H9 (cell line): ENCODE data around the gene N4BP2. TPM values are rescaled to one million over a fixed set of nuclear protein-coding genes. Genes with fewer than 3 reads are reported as not detected.
A peak's percentile ranks its signal among the peaks of the same experiment; 100 is the strongest.

Experiments
- DNase-seq: peaks from one replicate; pipeline ENCODE4 v3.0.0-alpha.2; 2017
- H2AFZ ChIP-seq: one replicate; pipeline ENCODE4 v1.6.1; 2013; ENCODE audit warnings: mild to moderate bottlenecking, low read length, control low read depth, moderate library complexity
- H2AK5ac ChIP-seq: 2 replicates; pipeline ENCODE4 v1.6.1; 2013; ENCODE audit warnings: low read length, control low read depth, mixed read lengths; ENCODE audit not compliant: insufficient read length
- H2BK120ac ChIP-seq: one replicate; pipeline ENCODE4 v1.6.1; 2013; ENCODE audit warnings: low read depth, mild to moderate bottlenecking, low read length, control low read depth, inconsistent platforms; ENCODE audit not compliant: poor library complexity, severe bottlenecking
- H2BK12ac ChIP-seq: 2 replicates; pipeline ENCODE4 v1.6.1; 2013; ENCODE audit warnings: low read length, control low read depth, mixed read lengths, low read depth; ENCODE audit not compliant: insufficient read length
- H2BK15ac ChIP-seq: 2 replicates; pipeline ENCODE4 v1.6.1; 2013; ENCODE audit warnings: low read depth, low read length, control low read depth
- H2BK20ac ChIP-seq: one replicate; pipeline ENCODE4 v1.6.1; 2013; ENCODE audit warnings: low read depth, mild to moderate bottlenecking, low read length, control low read depth, inconsistent platforms; ENCODE audit not compliant: poor library complexity, severe bottlenecking
- H2BK5ac ChIP-seq: 2 replicates; pipeline ENCODE4 v1.6.1; 2013; ENCODE audit warnings: low read length, control low read depth, mixed read lengths; ENCODE audit not compliant: insufficient read length
- H3K14ac ChIP-seq: 2 replicates; pipeline ENCODE4 v1.6.1; 2013; ENCODE audit warnings: low read length, control low read depth; ENCODE audit not compliant: insufficient read depth
- H3K18ac ChIP-seq: 2 replicates; pipeline ENCODE4 v1.6.1; 2013; ENCODE audit warnings: low read depth, mild to moderate bottlenecking, mixed read lengths, low read length, control low read depth; ENCODE audit not compliant: insufficient read length
- H3K23ac ChIP-seq: 2 replicates; pipeline ENCODE4 v1.6.1; 2013; ENCODE audit warnings: low read length, control low read depth, mixed read lengths, low read depth; ENCODE audit not compliant: insufficient read length
- H3K23me2 ChIP-seq: 2 replicates; pipeline ENCODE4 v1.6.1; 2013; ENCODE audit warnings: low read depth, mild to moderate bottlenecking, mixed read lengths, low read length, control low read depth; ENCODE audit not compliant: insufficient read length, poor library complexity, severe bottlenecking
- H3K27ac ChIP-seq: 2 replicates; pipeline ENCODE4 v1.5.1; 2013; ENCODE audit warnings: low read length, control low read depth, mixed read lengths, low read depth; ENCODE audit not compliant: insufficient read length
- H3K27me3 ChIP-seq: 2 replicates; pipeline ENCODE4 v1.6.1; 2013; ENCODE audit warnings: low read length, control low read depth, inconsistent platforms; ENCODE audit not compliant: insufficient read depth
- H3K4ac ChIP-seq: 2 replicates; pipeline ENCODE4 v1.6.1; 2013; ENCODE audit warnings: low read depth, mild to moderate bottlenecking, control low read depth, inconsistent platforms, low read length, moderate library complexity
- H3K4me1 ChIP-seq: 2 replicates; pipeline ENCODE4 v1.6.1; 2013; ENCODE audit warnings: low read length, control low read depth, inconsistent platforms; ENCODE audit not compliant: insufficient read depth
- H3K4me2 ChIP-seq: 2 replicates; pipeline ENCODE4 v1.6.1; 2013; ENCODE audit warnings: low read length, control low read depth, mixed read lengths; ENCODE audit not compliant: insufficient read length, insufficient read depth
- H3K56ac ChIP-seq: 2 replicates; pipeline ENCODE4 v1.6.1; 2013; ENCODE audit warnings: low read depth, mild to moderate bottlenecking, mixed read lengths, low read length, control low read depth; ENCODE audit not compliant: insufficient read length
- H3K79me1 ChIP-seq: 2 replicates; pipeline ENCODE4 v1.6.1; 2013; ENCODE audit warnings: low read depth, mild to moderate bottlenecking, moderate library complexity, low read length, control low read depth, inconsistent platforms; ENCODE audit not compliant: insufficient read depth, poor library complexity, severe bottlenecking
- H3K79me2 ChIP-seq: 2 replicates; pipeline ENCODE4 v1.6.1; 2013; ENCODE audit warnings: low read length, control low read depth, inconsistent platforms; ENCODE audit not compliant: insufficient read depth
- H3K9ac ChIP-seq: 2 replicates; pipeline ENCODE4 v1.6.1; 2013; ENCODE audit warnings: low read length, control low read depth, mixed read lengths; ENCODE audit not compliant: insufficient read length; ENCODE audit errors: extremely low read depth
- H3K9me3 ChIP-seq: one replicate; pipeline ENCODE4 v1.6.1; 2013; ENCODE audit warnings: low read depth, low read length, inconsistent platforms; ENCODE audit not compliant: control insufficient read depth
- H3T11ph ChIP-seq: one replicate; pipeline ENCODE4 v1.6.1; 2013; ENCODE audit warnings: mild to moderate bottlenecking, low read length, control low read depth, inconsistent platforms
- H4K20me1 ChIP-seq: one replicate; pipeline ENCODE4 v1.6.1; 2013; ENCODE audit not compliant: control insufficient read depth, insufficient read length, insufficient read depth
- H4K5ac ChIP-seq: 2 replicates; pipeline ENCODE4 v1.6.1; 2013; ENCODE audit warnings: low read depth, mild to moderate bottlenecking, mixed read lengths, low read length, control low read depth; ENCODE audit not compliant: insufficient read length
- H4K8ac ChIP-seq: replicated peaks from 2 replicates; pipeline ENCODE4 v1.6.1; 2013; ENCODE audit warnings: low read length, control low read depth, mixed read lengths, low read depth; ENCODE audit not compliant: insufficient read length
- H4K91ac ChIP-seq: 2 replicates; pipeline ENCODE4 v1.6.1; 2013; ENCODE audit warnings: low read depth, mild to moderate bottlenecking, moderate library complexity, mixed read lengths, low read length, control low read depth; ENCODE audit not compliant: insufficient read length
- H3K27ac Mint-ChIP-seq, 3 experiments: 2 replicates in 2 of 3; 3 replicates in 1 of 3; pipeline ENCODE4 v1.8.0; 2020 to 2021; ENCODE audit warnings: mixed read lengths in 3 of 3, mild to moderate bottlenecking in 1 of 3, moderate library complexity in 1 of 3
- H3K27me3 Mint-ChIP-seq: 2 replicates; pipeline ENCODE4 v1.8.0; 2021; ENCODE audit warnings: low read depth, mild to moderate bottlenecking, moderate library complexity, mixed read lengths
- H3K36me3 Mint-ChIP-seq, 3 experiments: 2 replicates in 2 of 3; 3 replicates in 1 of 3; pipeline ENCODE4 v1.8.0; 2020 to 2021; ENCODE audit warnings: low read depth in 3 of 3, mixed read lengths in 3 of 3; ENCODE audit not compliant: insufficient read depth in 1 of 3
- H3K4me1 Mint-ChIP-seq, 2 experiments: 2 replicates each; pipeline ENCODE4 v1.8.0; 2020; ENCODE audit warnings: mixed read lengths in 2 of 2
- H3K4me3 Mint-ChIP-seq, 2 experiments: 2 replicates in 1 of 2; 3 replicates in 1 of 2; pipeline ENCODE4 v1.8.0; 2020 to 2021; ENCODE audit warnings: mild to moderate bottlenecking in 2 of 2, mixed read lengths in 2 of 2, moderate library complexity in 1 of 2
- H3K9me3 Mint-ChIP-seq, 2 experiments: 2 replicates in 1 of 2; 3 replicates in 1 of 2; pipeline ENCODE4 v1.8.0; 2020; ENCODE audit warnings: mild to moderate bottlenecking in 2 of 2, mixed read lengths in 2 of 2, moderate library complexity in 1 of 2
- WGBS: extraction: QIAGEN DNeasy Blood & Tissue Kit; methylation state at CpG from one replicate; pipeline ENCODE4 v1.1.7; 2013; ENCODE audit warnings: missing lambda C conversion rate, low lambda C conversion rate, mixed read lengths; ENCODE audit not compliant: insufficient read length; ENCODE audit errors: extremely low coverage; 5-methylcytosine and 5-hydroxymethylcytosine counted together
- total RNA-seq: library from RNA; stranded (reverse); gene quantifications from 2 replicates; pipeline ENCODE4 v1.2.1, GENCODE V29; 2021
- TF ChIP-seq, protein P1 (sequence below): fragments of 200-600 bp; sonication (generic); conservative IDR thresholded peaks from 3 replicates; pipeline ENCODE4 v1.8.0; 2021; ENCODE audit warnings: antibody characterized with exemption, mild to moderate bottlenecking

N4BP2 gene
- total RNA-seq, 1 experiment from 2014 or later: 35.0 TPM

DNA sequence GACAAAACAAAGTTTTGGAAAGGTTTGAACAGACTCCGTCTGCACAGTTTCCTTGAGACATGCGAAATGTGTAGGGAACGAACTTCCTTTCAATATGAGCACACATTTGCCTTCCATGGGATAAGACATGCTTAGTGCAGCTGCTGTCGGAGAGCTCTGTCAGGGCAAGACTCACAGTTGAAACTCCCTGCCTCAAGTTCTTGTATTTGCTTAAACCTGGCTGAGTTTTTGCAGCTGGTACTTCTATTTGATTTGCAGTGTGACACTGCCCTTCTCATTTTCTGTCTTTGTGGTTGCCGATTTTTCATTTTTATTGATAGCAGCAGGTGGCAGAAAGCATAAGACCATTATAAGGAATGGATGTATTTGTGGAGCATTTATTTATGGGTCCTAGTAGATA is 122.0 kb downstream of the N4BP2 start:
- Histone ChIP-seq H3K14ac (no peak overlapping the region), H4K91ac (no peak overlapping the region), H3K27me3 (no peaks in the 10 kb centered on the region), H3K4ac (no peak overlapping the region), H3K9ac (no peak overlapping the region), H3K23me2 (no peaks in the 10 kb centered on the region), H2AK5ac (no peak overlapping the region), H3T11ph (no peak overlapping the region), H3K4me1 (no peaks in the 10 kb centered on the region), H3K9me3 (no peaks in the 10 kb centered on the region), H2BK5ac (no peak overlapping the region), H2BK12ac (no peak overlapping the region), H3K56ac (no peak overlapping the region), H3K4me2 (no peak overlapping the region), H3K79me1 (no peaks in the 10 kb centered on the region), H4K5ac (no peak overlapping the region), H3K18ac (no peak overlapping the region), H3K23ac (no peak overlapping the region), H4K20me1 (no peaks in the 10 kb centered on the region), H2BK20ac (no peak overlapping the region), H3K27ac (no peak overlapping the region), H4K8ac (no peak overlapping the region), H2BK15ac (no peak overlapping the region), H2AFZ (no peak overlapping the region), H2BK120ac (no peak overlapping the region), H3K79me2 (no peaks in the 10 kb centered on the region)
- TF ChIP-seq, protein P1, sequence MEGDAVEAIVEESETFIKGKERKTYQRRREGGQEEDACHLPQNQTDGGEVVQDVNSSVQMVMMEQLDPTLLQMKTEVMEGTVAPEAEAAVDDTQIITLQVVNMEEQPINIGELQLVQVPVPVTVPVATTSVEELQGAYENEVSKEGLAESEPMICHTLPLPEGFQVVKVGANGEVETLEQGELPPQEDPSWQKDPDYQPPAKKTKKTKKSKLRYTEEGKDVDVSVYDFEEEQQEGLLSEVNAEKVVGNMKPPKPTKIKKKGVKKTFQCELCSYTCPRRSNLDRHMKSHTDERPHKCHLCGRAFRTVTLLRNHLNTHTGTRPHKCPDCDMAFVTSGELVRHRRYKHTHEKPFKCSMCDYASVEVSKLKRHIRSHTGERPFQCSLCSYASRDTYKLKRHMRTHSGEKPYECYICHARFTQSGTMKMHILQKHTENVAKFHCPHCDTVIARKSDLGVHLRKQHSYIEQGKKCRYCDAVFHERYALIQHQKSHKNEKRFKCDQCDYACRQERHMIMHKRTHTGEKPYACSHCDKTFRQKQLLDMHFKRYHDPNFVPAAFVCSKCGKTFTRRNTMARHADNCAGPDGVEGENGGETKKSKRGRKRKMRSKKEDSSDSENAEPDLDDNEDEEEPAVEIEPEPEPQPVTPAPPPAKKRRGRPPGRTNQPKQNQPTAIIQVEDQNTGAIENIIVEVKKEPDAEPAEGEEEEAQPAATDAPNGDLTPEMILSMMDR: no peak
- Mint-ChIP-seq H3K4me1 (peaks cover 20 to 25% of the 10 kb centered on the region in 2 experiments), H3K4me3 (no peak overlapping the region), H3K36me3 (no peaks in the 10 kb centered on the region), H3K27me3 (no peaks in the 10 kb centered on the region), H3K9me3 (no peaks in the 10 kb centered on the region), H3K27ac (peak overlapping the region in 1 of 3 experiments; percentile 72; a peak in 2 of 7 replicates)
- no CpG with 5 or more reads among the region's 5 CpGs for WGBS
- no peak for DNase-seq
